LNCAP (cell line): ENCODE results near the gene SKOR2.
A peak's percentile ranks its signal among the peaks of the same experiment; 100 is the strongest.

ENCODE experiments used
- CTCF ChIP-seq: fragments of 450-650 bp; IDR thresholded peaks from 2 replicates; pipeline ENCODE4 v1.5.1; 2017; ENCODE audit warnings: mild to moderate bottlenecking

SKOR2 gene

DNA sequence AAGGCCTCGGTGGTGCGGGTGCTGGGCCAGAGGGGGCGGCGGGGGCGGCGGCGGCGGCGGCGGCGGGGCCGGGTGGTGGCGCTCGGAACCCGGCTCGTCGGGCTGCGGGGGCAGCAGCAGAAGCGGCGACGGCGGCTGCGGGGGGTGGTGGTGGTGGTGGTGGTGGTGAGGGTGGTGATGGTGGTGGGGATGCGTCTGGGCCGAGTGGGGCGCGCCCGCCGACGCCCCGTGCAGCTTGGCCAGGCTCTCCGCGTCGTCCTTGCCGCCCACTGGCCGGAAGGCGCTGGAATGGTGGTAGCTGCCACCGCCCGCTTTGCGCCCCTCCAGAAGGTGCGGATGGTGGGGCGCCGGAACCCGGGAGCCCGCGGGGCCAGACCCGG lies 4.4 kb downstream of the SKOR2 start:
- no peak for TF ChIP-seq CTCF

DNA sequence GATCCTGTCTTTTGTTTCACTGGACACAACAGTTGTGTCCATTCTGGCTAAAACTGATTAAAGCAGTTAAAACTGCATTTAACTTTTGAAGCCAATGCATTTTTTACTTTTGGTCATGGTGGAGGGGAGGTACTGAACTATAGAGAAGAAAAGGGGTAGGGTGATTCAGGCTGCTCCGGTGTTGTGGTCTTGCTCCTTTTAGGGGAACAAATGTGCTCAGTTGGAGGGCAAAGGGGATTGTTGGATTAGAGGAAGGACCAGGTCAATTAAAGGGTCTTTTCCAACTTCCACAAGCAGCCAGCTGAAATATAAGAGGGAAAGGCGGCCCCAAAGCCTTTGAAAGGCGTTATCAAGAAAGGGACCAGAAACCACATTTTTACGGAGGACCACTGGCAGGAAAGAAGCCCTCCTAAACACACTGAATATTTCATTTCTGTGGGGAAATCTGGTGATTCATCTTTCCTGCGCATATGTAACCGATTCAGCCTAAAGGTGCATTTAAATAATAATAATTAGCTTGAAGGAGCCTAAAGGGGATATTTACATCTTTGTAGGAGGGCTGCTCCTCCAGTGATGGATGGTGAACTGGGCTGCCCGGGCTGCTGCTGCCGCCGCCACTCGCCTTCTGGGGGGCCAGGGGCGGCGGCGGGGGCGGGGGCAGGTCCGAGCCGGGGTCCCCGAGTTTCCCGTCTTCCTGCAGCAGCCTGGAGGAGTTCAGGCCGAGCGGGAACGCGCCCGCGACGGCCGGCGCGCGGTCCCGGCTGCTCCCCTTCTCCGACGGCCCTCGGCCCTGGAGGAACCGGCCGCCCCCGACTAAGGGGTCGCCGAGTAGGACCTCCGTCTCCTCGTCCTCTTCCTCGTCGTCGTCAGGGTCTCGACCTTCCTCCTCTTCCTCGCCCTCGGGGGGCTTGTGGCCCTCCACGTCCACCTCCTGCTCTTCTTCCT lies 5.2 kb downstream of the SKOR2 start:
- no peak for TF ChIP-seq CTCF

GRCh38 chr18:47244086-47244485 lies 7.4 kb downstream of the SKOR2 start:
- no peak for TF ChIP-seq CTCF

GRCh38 chr18:47235096-47235495 lies 16.4 kb downstream of the SKOR2 start:
- TF ChIP-seq CTCF: no peak

DNA sequence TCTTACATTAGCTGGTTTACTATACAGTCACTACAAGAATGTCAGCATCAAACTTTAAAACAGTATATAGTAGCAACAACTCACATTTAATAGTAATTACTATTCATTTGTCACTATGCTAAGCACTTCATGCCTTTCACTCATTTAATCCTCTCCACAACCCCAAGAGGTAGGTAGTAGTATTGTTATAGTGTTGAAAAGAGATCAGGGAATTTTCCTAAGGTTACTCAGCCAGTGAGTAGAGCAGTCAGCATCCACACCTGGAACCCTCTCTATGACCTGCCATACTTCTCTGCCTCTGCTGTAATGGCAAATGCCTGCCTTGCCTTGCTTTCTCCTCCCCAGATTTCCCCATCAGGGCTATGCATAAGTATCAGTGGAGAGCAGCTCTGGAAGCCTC lies 24.8 kb downstream of the SKOR2 start:
- TF ChIP-seq CTCF: no peak

GRCh38 chr18:47215554-47216138 lies 35.8 kb downstream of the SKOR2 start:
- peak; percentile 80 for TF ChIP-seq CTCF

DNA sequence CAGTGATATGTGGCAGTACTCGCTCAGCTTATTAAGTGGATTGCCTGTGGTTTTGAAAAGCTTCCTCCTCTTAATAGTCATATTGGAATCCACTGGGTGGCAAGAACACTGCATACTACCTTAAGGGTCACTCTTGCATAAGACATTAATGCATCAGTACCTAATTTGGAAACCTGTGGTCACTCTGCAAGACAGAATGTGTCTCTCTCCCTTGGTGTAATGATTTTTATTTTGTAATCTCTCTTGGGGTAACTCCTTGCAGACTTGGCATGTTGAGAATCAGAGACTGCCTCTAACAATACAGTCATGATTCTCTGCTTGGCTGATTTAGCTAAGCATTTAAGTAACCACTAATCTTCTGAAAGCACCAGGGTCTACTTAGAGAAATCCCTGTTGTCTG lies 42.3 kb downstream of the SKOR2 start:
- TF ChIP-seq CTCF: no peak
